HG02678 (cell line): Measurements from ENCODE around the gene PCSK5.

Experiments used
- ATAC-seq: cut with Tn5 transposase; IDR thresholded peaks from one replicate; pipeline ENCODE4 v1.9.1; 2021; ENCODE audit warnings: mild to moderate bottlenecking, moderate library complexity; ENCODE audit not compliant: unreplicated experiment

Gene PCSK5

GRCh38 chr9:75998096-75998780 lies 107.8 kb downstream of the PCSK5 start:
- no peak for ATAC-seq

GRCh38 chr9:76001459-76001858 lies 111.0 kb downstream of the PCSK5 start:
- ATAC-seq, result no peak

- no peak for ATAC-seq
These were observed 112.6 kb downstream of the PCSK5 start for GRCh38 chr9:76003041-76003440.

- ATAC-seq, result no peak
These were observed 114.1 kb downstream of the PCSK5 start for GRCh38 chr9:76004526-76004925.

GRCh38 chr9:76007935-76008334 lies 117.5 kb downstream of the PCSK5 start:
- ATAC-seq, result no peak

GRCh38 chr9:76013809-76014208 lies 123.3 kb downstream of the PCSK5 start:
- ATAC-seq, result no peak

GRCh38 chr9:76018235-76018634 lies 127.8 kb downstream of the PCSK5 start:
- ATAC-seq, result no peak

- ATAC-seq, result no peak
These were observed 128.3 kb downstream of the PCSK5 start for GRCh38 chr9:76018761-76019160.

GRCh38 chr9:76020652-76021051 lies 130.2 kb downstream of the PCSK5 start:
- no peak for ATAC-seq

GRCh38 chr9:76022317-76022716 lies 131.8 kb downstream of the PCSK5 start:
- ATAC-seq, result no peak

- ATAC-seq, result no peak
These were observed 133.3 kb downstream of the PCSK5 start for GRCh38 chr9:76023715-76024195.

GRCh38 chr9:76025286-76025685 lies 134.8 kb downstream of the PCSK5 start:
- ATAC-seq, result no peak

- no peak for ATAC-seq
These were observed 136.3 kb downstream of the PCSK5 start for GRCh38 chr9:76026796-76027195.

GRCh38 chr9:76027416-76027815 lies 136.9 kb downstream of the PCSK5 start:
- no peak for ATAC-seq

- ATAC-seq, result no peak
These were observed 137.4 kb downstream of the PCSK5 start for GRCh38 chr9:76027861-76028260.

- ATAC-seq, result no peak
These were observed 141.7 kb downstream of the PCSK5 start for GRCh38 chr9:76032038-76032796.

- no peak for ATAC-seq
These were observed 142.4 kb downstream of the PCSK5 start for GRCh38 chr9:76032797-76033373.

- no peak for ATAC-seq
These were observed 143.6 kb downstream of the PCSK5 start for GRCh38 chr9:76034049-76034448.

GRCh38 chr9:76036762-76037161 lies 146.3 kb downstream of the PCSK5 start:
- ATAC-seq, result no peak

- ATAC-seq, result no peak
These were observed 147.2 kb downstream of the PCSK5 start for GRCh38 chr9:76037587-76038225.

GRCh38 chr9:76038431-76038830 lies 148.0 kb downstream of the PCSK5 start:
- ATAC-seq, result no peak
